ENCODE results near the gene DBP.
"Not testable (repeated sequence)": the region's sequence is repeated elsewhere in the genome, so short reads cannot be mapped to it uniquely, and the experiment has no call there.

Gene DBP

GRCh38 chr19:48634424-48635262, 2.5 kb downstream of the DBP start:
- in situ Hi-C loops (cut with HindIII; ENCODE audit: low pct_unique_long_range_greater_than_20kb, low sequenced_read_pairs): no loop called here
- TF ChIP-seq JUND (IDR thresholded peaks at IDR 0.05; ENCODE audit: low read depth): no peak
- peak; percentile 72 to 97 for DNase-seq (ENCODE audit: low read depth in 1 of 2, low spot score in 1 of 2)

GRCh38 chr19:48634036-48634342, 3.2 kb downstream of the DBP start:
- no peak for DNase-seq (ENCODE audit: low read depth in 1 of 2, low spot score in 1 of 2)
- TF ChIP-seq JUND (IDR thresholded peaks at IDR 0.05; ENCODE audit: low read depth): no peak
- in situ Hi-C loops (cut with HindIII; ENCODE audit: low pct_unique_long_range_greater_than_20kb, low sequenced_read_pairs): no loop called here

GRCh38 chr19:48633148-48634035, 3.8 kb downstream of the DBP start:
- in situ Hi-C loops (cut with HindIII; ENCODE audit: low pct_unique_long_range_greater_than_20kb, low sequenced_read_pairs): no loop called here
- DNase-seq (ENCODE audit: low read depth in 1 of 2, low spot score in 1 of 2): no peak
- TF ChIP-seq JUND (IDR thresholded peaks at IDR 0.05; ENCODE audit: low read depth): no peak

GRCh38 chr19:48632692-48633147, 4.5 kb downstream of the DBP start:
- TF ChIP-seq JUND (IDR thresholded peaks at IDR 0.05; ENCODE audit: low read depth): no peak
- DNase-seq (ENCODE audit: low read depth in 1 of 2, low spot score in 1 of 2): no peak
- in situ Hi-C loops (cut with HindIII; ENCODE audit: low pct_unique_long_range_greater_than_20kb, low sequenced_read_pairs): no loop called here

- in situ Hi-C loops (cut with HindIII; ENCODE audit: low pct_unique_long_range_greater_than_20kb, low sequenced_read_pairs): not testable (repeated sequence)
Measured at GRCh38 chr19:48632286-48632685, 4.9 kb downstream of the DBP start.

GRCh38 chr19:48631225-48631624, 6.0 kb downstream of the DBP start:
- in situ Hi-C loops (cut with HindIII; ENCODE audit: low pct_unique_long_range_greater_than_20kb, low sequenced_read_pairs): no loop called here

More at GRCh38 chr19:48632286-48632685, 4.9 kb downstream of the DBP start:
- DNase-seq (ENCODE audit: low read depth in 1 of 2, low spot score in 1 of 2): not testable (repeated sequence)

GRCh38 chr19:48630296-48631063, 6.7 kb downstream of the DBP start:
- DNase-seq (ENCODE audit: low read depth in 1 of 2, low spot score in 1 of 2): no peak
- in situ Hi-C loops (cut with HindIII; ENCODE audit: low pct_unique_long_range_greater_than_20kb, low sequenced_read_pairs): no loop called here
- no peak for TF ChIP-seq JUND (IDR thresholded peaks at IDR 0.05; ENCODE audit: low read depth)

More at GRCh38 chr19:48631225-48631624, 6.0 kb downstream of the DBP start:
- no peak for TF ChIP-seq JUND (IDR thresholded peaks at IDR 0.05; ENCODE audit: low read depth)
- DNase-seq (ENCODE audit: low read depth in 1 of 2, low spot score in 1 of 2): no peak

- no peak for TF ChIP-seq JUND (IDR thresholded peaks at IDR 0.05; ENCODE audit: low read depth)
- DNase-seq (ENCODE audit: low read depth in 1 of 2, low spot score in 1 of 2): no peak
- in situ Hi-C loops (cut with HindIII; ENCODE audit: low pct_unique_long_range_greater_than_20kb, low sequenced_read_pairs): no loop called here
Measured at GRCh38 chr19:48629599-48630295, 7.4 kb downstream of the DBP start.

- no peak for DNase-seq (ENCODE audit: low read depth in 1 of 2, low spot score in 1 of 2)
- in situ Hi-C loops (cut with HindIII; ENCODE audit: low pct_unique_long_range_greater_than_20kb, low sequenced_read_pairs): no loop called here
- no peak for TF ChIP-seq JUND (IDR thresholded peaks at IDR 0.05; ENCODE audit: low read depth)
Measured at GRCh38 chr19:48629297-48629598, 7.9 kb downstream of the DBP start.

- no peak for TF ChIP-seq JUND (IDR thresholded peaks at IDR 0.05; ENCODE audit: low read depth)
- in situ Hi-C loops (cut with HindIII; ENCODE audit: low pct_unique_long_range_greater_than_20kb, low sequenced_read_pairs): no loop called here
- no peak for DNase-seq (ENCODE audit: low read depth in 1 of 2, low spot score in 1 of 2)
Measured at GRCh38 chr19:48628486-48629296, 8.5 kb downstream of the DBP start.

- in situ Hi-C loops (cut with HindIII; ENCODE audit: low pct_unique_long_range_greater_than_20kb, low sequenced_read_pairs): no loop called here
Measured at GRCh38 chr19:48627865-48628314, 9.3 kb downstream of the DBP start.

More at GRCh38 chr19:48627865-48628314, 9.3 kb downstream of the DBP start:
- no peak for TF ChIP-seq JUND (IDR thresholded peaks at IDR 0.05; ENCODE audit: low read depth)
- no peak for DNase-seq (ENCODE audit: low read depth in 1 of 2, low spot score in 1 of 2)
